Measurements from ENCODE around the gene SPTB.

- no peak for TF ChIP-seq CTCF (IDR thresholded peaks at IDR 0.05; ENCODE audit: low read depth, low read length)
- TF ChIP-seq EZH2phosphoT487 (IDR thresholded peaks at IDR 0.05; ENCODE audit: low read depth): no peak
These were observed 38.5 kb downstream of the SPTB start for GRCh38 chr14:64841121-64841651.
